ENCODE results near the gene PPP2R2B. TPM values are rescaled to one million over a fixed set of nuclear protein-coding genes. Genes with fewer than 3 reads are reported as not detected.

PPP2R2B gene
- total RNA-seq, 1 experiment from 2014 or later: not detected

DNA sequence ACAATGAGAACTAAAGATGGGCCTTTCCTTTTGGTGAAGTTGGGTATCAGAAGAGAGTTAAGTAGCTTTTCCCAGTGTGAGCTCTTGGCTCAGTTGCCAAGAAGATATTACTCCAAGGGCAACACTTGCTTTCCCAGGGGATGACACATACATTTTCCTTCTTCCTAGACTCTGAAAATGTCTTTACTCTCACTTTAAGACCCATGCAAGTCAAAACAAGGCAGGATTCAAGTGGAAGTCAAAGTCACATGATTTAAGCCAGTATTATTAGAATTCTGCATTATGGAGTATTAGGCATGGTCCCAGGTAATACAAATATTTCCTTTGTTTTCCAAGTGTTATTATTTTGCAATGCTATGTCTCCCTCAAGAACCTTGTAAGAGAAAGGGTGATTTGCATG lies 175.1 kb downstream of the PPP2R2B start (continued):
- TF ChIP-seq, protein P1, sequence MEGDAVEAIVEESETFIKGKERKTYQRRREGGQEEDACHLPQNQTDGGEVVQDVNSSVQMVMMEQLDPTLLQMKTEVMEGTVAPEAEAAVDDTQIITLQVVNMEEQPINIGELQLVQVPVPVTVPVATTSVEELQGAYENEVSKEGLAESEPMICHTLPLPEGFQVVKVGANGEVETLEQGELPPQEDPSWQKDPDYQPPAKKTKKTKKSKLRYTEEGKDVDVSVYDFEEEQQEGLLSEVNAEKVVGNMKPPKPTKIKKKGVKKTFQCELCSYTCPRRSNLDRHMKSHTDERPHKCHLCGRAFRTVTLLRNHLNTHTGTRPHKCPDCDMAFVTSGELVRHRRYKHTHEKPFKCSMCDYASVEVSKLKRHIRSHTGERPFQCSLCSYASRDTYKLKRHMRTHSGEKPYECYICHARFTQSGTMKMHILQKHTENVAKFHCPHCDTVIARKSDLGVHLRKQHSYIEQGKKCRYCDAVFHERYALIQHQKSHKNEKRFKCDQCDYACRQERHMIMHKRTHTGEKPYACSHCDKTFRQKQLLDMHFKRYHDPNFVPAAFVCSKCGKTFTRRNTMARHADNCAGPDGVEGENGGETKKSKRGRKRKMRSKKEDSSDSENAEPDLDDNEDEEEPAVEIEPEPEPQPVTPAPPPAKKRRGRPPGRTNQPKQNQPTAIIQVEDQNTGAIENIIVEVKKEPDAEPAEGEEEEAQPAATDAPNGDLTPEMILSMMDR (IDR thresholded peaks at IDR 0.05 in 2 of 3, conservative IDR thresholded peaks at IDR 0.05 in 1 of 3; ENCODE audit: borderline replicate concordance in 1 of 3, insufficient read depth in 1 of 3, low read depth in 2 of 3, low read length in 2 of 3): no peak
- TF ChIP-seq SP1 (IDR thresholded peaks at IDR 0.05; ENCODE audit: low read depth): no peak
- TF ChIP-seq SIN3A (IDR thresholded peaks at IDR 0.05; ENCODE audit: low read depth): no peak
- TF ChIP-seq RAD21 (IDR thresholded peaks at IDR 0.05; ENCODE audit: low read depth): no peak
- no peak for TF ChIP-seq JUND (IDR thresholded peaks at IDR 0.05)
- TF ChIP-seq ZNF274 (IDR thresholded peaks at IDR 0.05; ENCODE audit: low read depth, low read length): no peak
- TF ChIP-seq CEBPB (IDR thresholded peaks at IDR 0.05; ENCODE audit: low read depth): no peak
- TF ChIP-seq POLR2AphosphoS5 (IDR thresholded peaks at IDR 0.05; ENCODE audit: low read depth, low read length): no peak
- TF ChIP-seq CBX3 (IDR thresholded peaks at IDR 0.05; ENCODE audit: low read depth): no peak
- no peak for TF ChIP-seq SRF (IDR thresholded peaks at IDR 0.05; ENCODE audit: low read depth)

DNA sequence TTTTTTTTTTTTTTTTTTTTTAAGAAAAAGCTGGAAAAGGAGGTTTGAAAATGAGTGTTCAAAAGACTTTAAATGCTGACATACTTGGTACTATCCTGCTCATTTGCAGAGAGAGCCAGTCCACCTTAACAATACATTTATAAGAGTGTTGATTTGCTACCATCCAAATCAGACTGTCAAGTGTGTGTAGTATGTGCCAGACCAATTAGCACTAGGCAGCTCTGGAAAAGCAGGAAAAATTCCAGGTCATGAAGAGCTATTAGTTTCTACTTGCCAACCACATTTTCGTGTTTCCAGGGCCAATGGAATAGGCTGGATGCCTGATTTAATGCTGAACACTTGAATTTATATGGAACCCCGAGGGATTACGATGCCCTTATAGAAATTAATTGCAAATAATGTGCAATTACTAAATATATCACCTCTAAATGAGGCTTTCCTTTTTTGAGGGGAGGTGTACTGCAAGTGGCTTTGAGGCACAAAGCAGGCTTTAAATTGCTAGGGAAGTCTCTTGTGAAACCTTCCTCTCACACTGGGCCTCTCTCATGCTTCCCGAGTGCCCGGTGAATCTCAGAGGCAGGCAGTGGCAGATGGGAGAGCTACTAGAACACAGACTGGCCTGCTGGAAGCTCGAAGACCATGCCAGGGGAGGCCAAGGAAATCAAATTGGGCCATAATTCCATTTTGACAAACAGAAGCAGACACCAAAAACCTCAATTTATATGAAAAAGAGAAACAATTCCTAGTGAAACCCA lies 178.7 kb downstream of the PPP2R2B start:
- ATAC-seq (no peak), DNase-seq (ENCODE audit: low read depth, low spot score) (no peak)
- intact Hi-C loops (cut with micrococcal nuclease): no loop called here
- Histone ChIP-seq H2AFZ (ENCODE audit: low read depth, low read length, poor library complexity, severe bottlenecking) (no peak overlapping the region), H3K27ac (ENCODE audit: low read depth, low read length) (no peak overlapping the region), H3K9me3 (ENCODE audit: control insufficient read depth in 1 of 2, insufficient read depth in 1 of 2, low read depth in 1 of 2, low read length in 2 of 2) (no peaks in the 10 kb centered on the region), H3K27me3 (ENCODE audit: insufficient read depth, low read length) (no peaks in the 10 kb centered on the region), H3K9me2 (ENCODE audit: insufficient read depth) (no peaks in the 10 kb centered on the region), H4K20me1 (ENCODE audit: insufficient read depth) (no peaks in the 10 kb centered on the region), H3K36me3 (ENCODE audit: control insufficient read depth in 1 of 2, insufficient read depth in 2 of 2, low read length in 2 of 2) (no peaks in the 10 kb centered on the region), H3K9ac (ENCODE audit: low read length) (no peak overlapping the region), H3K4me2 (ENCODE audit: low read length) (no peak overlapping the region), H3K4me3 (replicated peaks in 1 of 2; ENCODE audit: low read depth in 1 of 2, low read length in 2 of 2) (no peak overlapping the region), H3K4me1 (ENCODE audit: control insufficient read depth in 1 of 2, insufficient read depth in 2 of 2, low read length in 2 of 2) (no peaks in the 10 kb centered on the region), H3K79me2 (ENCODE audit: insufficient read depth, low read length) (no peaks in the 10 kb centered on the region)
- CTCF ChIA-PET: no interaction called here
- BruUV-seq (replicated peaks): no TSS peak
- TF ChIP-seq, protein P2, sequence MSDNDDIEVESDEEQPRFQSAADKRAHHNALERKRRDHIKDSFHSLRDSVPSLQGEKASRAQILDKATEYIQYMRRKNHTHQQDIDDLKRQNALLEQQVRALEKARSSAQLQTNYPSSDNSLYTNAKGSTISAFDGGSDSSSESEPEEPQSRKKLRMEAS (IDR thresholded peaks at IDR 0.05): no peak
- TF ChIP-seq ZFX (IDR thresholded peaks at IDR 0.05) (no peak), RAD21 (IDR thresholded peaks at IDR 0.05; ENCODE audit: low read depth) (no peak), YY1 (IDR thresholded peaks at IDR 0.05; ENCODE audit: extremely low read depth, insufficient replicate concordance, low read depth, low read length) (no peak), EZH2 (IDR thresholded peaks at IDR 0.05) (no peak), JUND (IDR thresholded peaks at IDR 0.05) (no peak), EGR1 (IDR thresholded peaks at IDR 0.05; ENCODE audit: low read depth) (no peak), TCF7L2 (IDR thresholded peaks at IDR 0.05; ENCODE audit: borderline replicate concordance, extremely low read depth, insufficient read depth, insufficient read length) (no peak), POLR2A (IDR thresholded peaks at IDR 0.05; ENCODE audit: borderline replicate concordance, extremely low read depth, insufficient read depth, insufficient read length) (no peak), SRF (IDR thresholded peaks at IDR 0.05; ENCODE audit: low read depth) (no peak), ZNF274 (IDR thresholded peaks at IDR 0.05; ENCODE audit: low read depth, low read length) (no peak)
- TF ChIP-seq, protein P1 (IDR thresholded peaks at IDR 0.05 in 2 of 3, conservative IDR thresholded peaks at IDR 0.05 in 1 of 3; ENCODE audit: borderline replicate concordance in 1 of 3, insufficient read depth in 1 of 3, low read depth in 2 of 3, low read length in 2 of 3): no peak
- TF ChIP-seq, protein P3, sequence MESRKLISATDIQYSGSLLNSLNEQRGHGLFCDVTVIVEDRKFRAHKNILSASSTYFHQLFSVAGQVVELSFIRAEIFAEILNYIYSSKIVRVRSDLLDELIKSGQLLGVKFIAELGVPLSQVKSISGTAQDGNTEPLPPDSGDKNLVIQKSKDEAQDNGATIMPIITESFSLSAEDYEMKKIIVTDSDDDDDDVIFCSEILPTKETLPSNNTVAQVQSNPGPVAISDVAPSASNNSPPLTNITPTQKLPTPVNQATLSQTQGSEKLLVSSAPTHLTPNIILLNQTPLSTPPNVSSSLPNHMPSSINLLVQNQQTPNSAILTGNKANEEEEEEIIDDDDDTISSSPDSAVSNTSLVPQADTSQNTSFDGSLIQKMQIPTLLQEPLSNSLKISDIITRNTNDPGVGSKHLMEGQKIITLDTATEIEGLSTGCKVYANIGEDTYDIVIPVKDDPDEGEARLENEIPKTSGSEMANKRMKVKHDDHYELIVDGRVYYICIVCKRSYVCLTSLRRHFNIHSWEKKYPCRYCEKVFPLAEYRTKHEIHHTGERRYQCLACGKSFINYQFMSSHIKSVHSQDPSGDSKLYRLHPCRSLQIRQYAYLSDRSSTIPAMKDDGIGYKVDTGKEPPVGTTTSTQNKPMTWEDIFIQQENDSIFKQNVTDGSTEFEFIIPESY (IDR thresholded peaks at IDR 0.05; ENCODE audit: extremely low read depth, insufficient replicate concordance, low read length): no peak
- RAD21 ChIA-PET (ENCODE audit: low non-redundant PET in 1 of 2, low total read pairs in 2 of 2, uncharacterized antibody in 2 of 2, unreplicated experiment in 2 of 2): interaction anchor here in 1 of 2 experiments (0.7 kb wide), 1 partner anchor 47 kb away, joined by 6 read pairs; no protein-coding TSS in a partner anchor
- POLR2A ChIA-PET: no interaction called here
